GM15510 (cell line): ENCODE data around the gene SCAANT1.

Experiments used
- POLR2A ChIP-seq: IDR thresholded peaks from 3 replicates; pipeline ENCODE4 v1.6.1; 2011; ENCODE audit warnings: borderline replicate concordance; ENCODE audit not compliant: insufficient read length; ENCODE audit errors: extremely low read depth

Gene SCAANT1

DNA sequence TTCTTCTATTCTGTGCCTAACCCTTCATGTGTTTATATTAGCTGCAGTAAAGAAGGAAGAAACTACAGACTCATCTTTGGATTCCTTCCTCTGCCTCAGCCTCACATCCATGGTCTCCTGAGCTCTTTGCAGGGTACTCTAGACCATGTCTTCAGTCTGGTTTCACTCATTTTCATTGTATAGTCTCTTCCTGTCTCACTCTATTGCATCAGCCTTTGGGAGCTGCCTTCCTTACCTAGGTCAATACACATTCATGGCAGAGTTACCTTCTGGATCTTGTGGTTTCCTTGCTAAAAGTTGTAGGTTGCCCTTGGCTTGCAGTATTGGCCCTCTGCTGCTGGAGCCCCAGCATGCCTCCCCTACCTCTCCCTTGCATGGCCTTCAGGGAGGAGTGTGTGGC, 31.5 kb upstream of the SCAANT1 start:
- no peak for TF ChIP-seq POLR2A

DNA sequence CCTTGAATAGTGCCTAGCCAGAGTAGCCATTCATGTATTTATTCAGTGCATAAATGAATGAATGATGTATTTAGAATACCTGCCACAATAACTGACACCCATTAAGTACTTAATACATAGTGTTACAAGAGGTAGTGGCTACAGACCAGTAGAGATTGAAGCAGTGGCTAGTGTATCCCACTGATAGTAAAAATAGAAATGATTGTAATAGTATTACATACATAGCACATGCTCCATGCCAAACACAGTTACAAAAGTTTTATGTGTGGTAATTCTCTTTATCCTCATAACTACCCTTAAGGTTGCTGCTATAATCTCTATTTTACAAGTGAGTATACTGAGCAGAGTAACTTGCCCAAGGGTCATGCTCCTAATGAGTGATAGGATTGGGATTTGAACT, 30.3 kb upstream of the SCAANT1 start:
- no peak for TF ChIP-seq POLR2A

DNA sequence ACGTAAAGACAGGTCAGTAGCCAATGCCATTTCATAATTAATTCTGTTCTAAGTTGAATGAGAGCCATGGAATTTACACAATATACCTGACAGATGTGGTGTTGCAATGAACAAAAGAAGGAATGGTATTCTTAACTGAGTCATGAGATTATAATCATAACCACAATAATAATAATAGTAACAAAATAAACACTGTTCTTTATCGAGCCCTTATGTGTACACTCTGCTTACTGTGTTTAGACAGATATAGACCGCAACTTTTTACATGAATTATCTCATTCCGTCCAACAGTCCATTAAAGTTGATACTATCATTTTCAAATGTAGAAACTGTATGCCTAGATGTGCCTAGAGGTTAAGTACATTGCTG, 28.2 kb upstream of the SCAANT1 start:
- TF ChIP-seq POLR2A, result no peak

DNA sequence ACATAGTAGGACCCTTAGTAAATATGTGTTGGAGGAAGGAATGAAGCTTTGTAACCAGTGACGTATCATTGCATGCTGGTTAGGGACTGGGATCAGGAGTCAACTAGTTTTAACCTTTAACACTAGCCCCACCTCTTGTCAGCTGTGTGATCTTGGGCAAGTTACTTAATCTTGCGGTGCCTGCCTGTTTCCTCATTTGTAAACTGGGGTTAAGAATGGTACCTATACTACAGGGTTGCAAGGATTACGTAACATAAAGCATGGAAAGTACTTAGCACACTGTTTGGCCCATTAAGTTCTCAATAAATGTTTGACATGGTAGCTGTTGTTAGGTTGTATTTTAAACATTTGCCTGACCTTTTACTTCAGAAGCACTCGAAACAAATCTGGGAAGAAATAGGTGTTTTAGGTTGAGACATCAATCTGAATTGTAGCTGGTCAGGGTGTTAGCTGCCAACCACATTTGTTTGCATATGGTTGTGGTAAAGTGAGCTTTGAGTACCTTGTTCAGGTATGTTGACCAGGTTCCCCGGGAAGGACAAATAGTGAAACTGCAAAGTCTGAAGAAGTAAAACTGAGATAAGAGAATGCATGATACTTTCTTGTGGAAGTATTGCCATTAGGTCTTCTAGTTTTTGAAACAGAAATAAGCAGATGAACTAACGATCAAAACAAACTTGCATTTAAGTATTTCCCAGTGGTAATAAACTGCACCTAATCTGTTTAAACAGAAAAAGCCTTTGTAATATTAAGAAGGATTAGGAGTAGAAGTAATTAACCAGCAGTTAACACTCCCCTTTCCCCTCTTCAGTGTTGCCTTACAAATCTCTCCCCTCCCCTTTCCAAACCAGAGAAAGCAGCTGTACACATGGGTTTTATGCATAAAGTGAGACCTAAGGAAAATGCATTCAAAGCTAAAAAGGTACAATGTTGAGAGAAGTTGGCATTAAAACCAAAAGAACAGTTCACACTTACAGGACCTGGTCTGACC, 25.8 kb upstream of the SCAANT1 start:
- TF ChIP-seq POLR2A, result no peak

DNA sequence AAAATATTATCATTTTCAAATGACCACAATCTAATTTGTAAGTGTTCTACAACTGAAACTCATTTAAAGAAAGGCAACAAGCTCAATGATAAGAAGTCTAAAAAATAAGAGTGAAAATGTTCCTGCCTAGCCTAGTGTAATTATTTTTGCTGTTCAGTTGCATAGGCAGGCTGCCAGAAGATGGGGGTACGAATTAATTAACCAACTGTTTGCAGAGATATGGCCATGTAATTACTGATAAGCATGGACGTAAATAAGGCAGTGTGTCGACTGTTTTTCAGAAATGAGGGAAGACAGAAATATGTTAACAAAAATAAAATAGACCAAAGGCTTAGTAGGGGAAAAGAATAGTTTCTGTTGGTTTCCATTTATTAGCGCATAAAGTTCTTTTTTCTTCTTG, 24.7 kb upstream of the SCAANT1 start:
- no peak for TF ChIP-seq POLR2A

DNA sequence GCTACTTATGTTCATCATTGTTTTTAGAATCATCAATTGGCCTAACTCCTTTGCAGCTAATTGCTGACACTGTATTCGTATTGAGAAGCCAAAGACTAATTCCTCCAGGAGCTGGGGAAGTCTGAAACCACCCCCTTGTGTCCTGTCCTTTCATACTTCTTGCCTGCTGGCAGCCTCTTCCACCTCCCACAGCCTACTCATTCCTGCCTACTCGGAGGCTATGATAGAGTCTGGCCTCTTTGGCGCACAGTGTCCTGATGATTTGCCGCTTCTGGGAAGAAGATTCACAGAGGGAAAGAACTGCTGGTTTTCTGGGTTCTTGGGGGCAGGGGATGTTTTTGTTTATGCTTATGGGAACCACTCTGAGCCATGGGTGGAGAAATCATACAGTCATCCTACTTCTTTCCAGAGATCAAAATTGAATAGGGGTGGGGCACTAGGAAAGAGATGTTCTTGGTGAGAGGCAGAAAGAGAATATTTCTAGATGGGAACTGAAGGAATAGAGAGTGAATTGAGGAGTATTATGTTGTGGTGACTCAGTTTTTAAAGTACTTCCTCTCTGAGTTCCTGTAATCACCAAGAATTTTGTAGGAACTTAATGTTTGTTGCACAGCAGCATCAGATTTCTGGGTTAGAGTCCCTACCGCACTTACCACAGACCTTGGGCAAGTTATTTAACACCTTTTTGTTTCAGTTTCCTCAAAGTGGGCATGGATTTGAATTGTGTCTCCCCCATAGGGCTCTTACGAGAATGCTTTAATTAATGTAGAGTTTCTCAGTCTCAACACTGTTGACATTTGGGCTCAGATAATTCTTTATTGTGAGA, 22.1 kb upstream of the SCAANT1 start:
- TF ChIP-seq POLR2A, result no peak

DNA sequence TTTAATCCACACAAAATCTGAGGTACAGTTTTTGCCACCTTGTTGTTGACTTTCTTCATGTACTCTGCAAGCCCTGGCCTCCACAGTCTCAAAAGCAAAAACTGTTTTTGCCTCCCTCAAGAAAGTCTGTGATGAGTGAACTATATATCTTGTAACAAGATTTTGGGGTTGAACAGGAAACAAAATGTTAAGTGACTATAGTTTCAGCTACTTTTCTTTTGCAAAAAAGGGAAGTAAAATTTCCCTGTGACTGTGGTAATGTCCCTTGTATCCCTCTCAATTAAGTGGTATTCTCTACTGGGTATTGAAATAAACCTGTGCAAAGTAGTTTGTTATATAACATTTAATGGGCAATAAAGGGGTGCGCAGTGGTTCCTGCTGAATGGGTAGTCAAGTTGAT, 21.3 kb upstream of the SCAANT1 start:
- TF ChIP-seq POLR2A, result no peak

DNA sequence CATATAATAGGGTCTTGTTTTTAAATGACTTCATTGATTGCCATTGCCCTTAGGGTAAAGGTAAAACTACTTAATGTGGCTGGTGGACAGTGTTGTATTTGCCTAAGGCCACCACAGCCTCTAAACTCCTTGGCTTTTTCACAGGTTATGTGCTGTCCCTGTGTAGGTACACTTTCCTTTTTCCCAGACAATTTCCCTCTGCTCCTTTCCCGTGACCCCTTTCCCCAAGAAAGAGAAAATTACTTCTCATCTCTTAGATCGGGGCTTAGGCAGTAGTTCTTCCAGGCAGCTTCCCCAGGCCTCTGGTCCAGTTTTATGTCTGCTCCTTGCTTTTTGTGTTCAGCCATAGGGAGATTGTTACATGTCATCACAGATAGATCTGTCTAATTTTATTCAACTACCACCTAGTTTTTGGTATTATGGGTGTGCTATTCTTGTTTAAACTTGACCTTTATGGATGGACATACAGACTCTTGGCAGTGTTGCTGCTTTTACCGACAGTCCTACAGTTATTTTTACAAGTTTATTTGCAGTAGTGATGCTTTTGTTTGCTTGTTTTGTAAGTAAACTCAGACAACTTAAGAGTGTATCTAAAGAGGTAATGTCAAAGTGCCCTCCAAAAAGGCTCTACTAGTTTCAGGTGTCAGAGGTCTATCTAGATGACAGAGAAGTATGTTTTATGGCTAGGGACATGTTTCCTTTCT, 20.5 kb upstream of the SCAANT1 start:
- TF ChIP-seq POLR2A, result no peak

DNA sequence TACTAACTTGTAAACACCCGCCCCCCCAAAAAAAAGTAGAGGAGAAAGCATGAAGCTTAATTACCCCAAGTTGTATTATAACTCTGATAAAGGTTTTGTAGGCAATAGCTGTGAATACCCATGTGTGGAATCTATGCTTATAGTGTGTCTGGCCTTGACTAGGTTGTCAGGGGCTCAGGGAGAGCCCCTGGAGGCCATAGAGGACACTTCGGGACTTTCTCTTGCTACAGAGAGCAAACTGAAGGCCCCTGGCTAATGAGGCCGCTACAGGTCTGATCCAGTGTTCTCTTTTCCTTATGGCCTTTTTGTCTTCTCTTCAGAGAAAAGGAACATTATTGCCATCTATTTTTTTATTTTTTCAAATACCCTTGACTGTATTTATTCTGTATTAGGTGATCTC, 19.1 kb upstream of the SCAANT1 start:
- no peak for TF ChIP-seq POLR2A

DNA sequence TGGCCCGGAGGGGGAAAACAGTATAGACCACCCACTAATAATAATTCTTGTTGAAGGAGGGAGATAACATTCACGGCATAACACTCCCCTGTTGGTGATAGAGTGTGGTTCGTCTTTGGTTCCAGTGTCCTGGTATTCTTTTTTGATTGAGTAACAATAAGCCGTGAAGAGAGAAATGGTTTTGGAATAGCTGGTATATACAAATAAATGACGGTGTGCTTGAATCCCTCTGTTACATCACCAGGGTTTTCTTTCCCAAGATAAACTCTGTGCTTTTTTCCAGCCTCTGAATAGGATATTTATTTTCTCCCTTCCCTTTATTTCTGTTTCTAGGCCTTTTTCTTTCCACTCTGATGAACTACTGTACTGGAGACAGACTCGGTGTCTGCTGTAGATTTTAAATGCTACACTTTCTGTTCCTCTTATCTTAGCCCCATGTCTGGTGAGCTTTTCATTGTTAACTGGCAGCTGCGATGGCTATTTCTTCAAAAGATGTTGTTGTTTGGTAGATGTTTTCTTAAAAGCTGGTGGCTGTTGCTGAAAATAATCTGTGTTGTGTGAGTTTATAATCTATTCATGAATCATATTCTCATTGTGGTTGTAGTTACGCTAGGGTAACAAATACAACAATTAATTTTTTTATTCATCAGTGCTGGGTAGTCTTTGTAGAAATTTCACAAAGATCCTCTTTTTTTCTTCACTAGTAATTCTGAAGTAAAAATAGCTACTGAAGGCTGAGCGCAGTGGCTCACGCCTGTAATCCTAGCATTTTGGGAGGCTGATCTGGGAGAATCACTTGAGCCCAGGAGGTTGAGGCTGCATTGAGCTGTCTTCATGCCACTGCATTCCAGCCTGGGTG, 15.5 kb upstream of the SCAANT1 start:
- TF ChIP-seq POLR2A, result no peak

DNA sequence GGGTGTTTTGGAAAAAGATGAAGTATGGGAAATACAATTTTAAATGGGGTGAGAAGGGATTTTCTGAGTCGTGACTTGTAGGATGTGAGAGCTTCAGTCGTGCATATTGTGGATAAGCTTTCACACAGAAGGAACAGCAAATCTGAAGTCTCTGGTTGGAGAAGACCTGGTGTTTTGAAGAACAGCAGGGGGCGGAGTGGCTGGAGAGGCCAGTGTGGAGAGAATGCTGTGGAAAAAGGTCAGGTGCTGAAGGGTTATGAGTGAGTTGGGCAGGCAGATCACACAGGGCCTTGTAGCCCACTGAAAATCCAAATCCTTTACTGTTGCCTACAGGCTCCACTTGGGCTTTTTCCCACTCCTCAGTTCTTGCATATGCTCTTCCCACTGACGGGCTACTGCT, 14.1 kb upstream of the SCAANT1 start:
- no peak for TF ChIP-seq POLR2A

DNA sequence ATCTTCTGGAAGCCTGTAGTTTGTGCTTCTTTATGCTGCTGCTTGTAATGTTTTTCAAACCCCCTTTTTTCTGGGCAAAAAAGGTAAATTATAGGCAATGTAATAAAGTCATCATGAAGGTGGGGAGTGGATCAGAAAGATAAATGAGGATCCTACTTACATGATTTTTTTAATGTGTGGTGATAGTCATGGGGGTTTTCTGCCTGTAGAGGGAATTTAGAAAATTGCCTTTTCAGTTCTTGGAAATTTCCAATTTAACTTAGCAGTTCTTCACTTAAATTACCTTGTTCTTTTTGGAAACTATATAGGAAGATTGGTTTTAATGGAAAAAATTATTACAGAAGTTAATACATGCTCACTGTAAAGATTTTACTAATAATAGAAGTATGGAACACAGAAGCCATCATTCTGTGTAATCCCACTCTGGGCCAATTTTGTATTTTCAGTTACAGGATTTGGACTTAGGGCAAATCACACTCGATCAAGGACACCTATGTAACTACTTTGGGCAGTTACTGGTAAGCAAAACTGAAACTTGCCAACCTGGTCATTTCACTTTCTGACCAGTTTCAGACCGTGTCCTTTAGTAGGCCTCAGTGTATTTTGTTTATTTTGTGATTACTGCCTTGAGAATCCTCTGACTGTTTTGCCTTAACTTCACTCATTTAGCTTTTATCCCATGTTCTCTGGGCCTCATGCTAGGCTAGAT, 10.5 kb upstream of the SCAANT1 start:
- no peak for TF ChIP-seq POLR2A

DNA sequence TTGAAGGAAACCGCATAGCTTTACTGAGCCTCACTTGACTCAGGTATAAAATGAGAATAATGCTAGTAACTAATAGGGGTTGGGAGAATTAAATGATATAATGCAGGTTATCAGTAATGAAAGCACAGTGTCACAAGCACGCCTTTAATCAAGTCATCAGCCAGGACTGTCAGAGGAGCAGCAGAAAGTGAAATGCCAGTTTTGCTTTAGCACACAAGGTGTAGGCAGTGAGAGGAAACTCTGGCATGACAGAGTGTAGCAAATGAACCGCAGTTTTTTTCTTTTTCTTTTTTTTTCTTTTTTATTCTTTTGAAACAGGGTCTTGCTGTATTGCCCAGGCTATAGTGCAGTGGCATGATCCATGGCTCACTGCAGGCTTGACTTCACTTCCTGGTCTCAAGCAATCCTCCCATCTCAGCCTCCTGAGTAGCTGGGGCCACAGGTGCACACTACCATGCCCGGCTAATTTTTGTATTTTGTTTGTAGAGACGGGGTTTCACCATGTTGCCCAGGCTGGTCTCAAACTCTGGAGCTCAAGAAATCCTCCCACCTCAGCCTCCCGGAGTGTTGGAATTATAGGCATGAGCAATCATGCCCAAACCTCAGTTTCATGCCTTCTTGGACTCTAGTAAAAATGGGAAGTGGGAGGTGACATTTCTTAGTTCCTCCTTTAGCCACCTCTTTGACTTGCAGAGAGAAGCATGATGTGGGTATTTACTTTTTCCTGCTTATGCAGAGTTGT, 9.7 kb upstream of the SCAANT1 start:
- no peak for TF ChIP-seq POLR2A
